Measurements from ENCODE around the gene RSPH6A.

Gene RSPH6A

GRCh38 chr19:45862271-45862563 lies 47.1 kb upstream of the RSPH6A start:
- ChIA-PET POLR2A (interaction anchor here (0.6 kb wide), 1 partner anchor 133 kb away, joined by 3 read pairs; the partner anchor contains the start of gene CCDC61), CTCF (interaction anchor here (4.9 kb wide), 1 partner anchor 20 kb away, joined by 67 read pairs; the partner anchor contains the start of gene IRF2BP1)
- no peak for DNase-seq (ENCODE audit: low read depth, low spot score)
- H3K4me3 ChIP-seq (ENCODE audit: low read depth, low read length) = peak overlapping the region; percentile 99
- no peak for TF ChIP-seq CTCF (IDR thresholded peaks at IDR 0.05; ENCODE audit: insufficient read depth, low read length, missing control alignments)

- ChIA-PET POLR2A (interaction anchor here (1.1 kb wide), 1 partner anchor 9 kb away, joined by 3 read pairs; no protein-coding TSS in a partner anchor), CTCF (interaction anchor here (1.3 to 4.9 kb wide), 5 partner anchors 8 to 44 kb away, joined by 3 to 67 read pairs (median 10); partner anchors contain the start of gene IRF2BP1)
- DNase-seq (ENCODE audit: low read depth, low spot score) = no peak
- H3K4me3 ChIP-seq (ENCODE audit: low read depth, low read length) = no peak overlapping the region
- TF ChIP-seq CTCF (IDR thresholded peaks at IDR 0.05; ENCODE audit: insufficient read depth, low read length, missing control alignments) = no peak
Measured at GRCh38 chr19:45860359-45861259, 45.5 kb upstream of the RSPH6A start.

GRCh38 chr19:45854167-45854778 lies 39.2 kb upstream of the RSPH6A start:
- TF ChIP-seq CTCF (IDR thresholded peaks at IDR 0.05; ENCODE audit: insufficient read depth, low read length, missing control alignments) = no peak
- CTCF ChIA-PET = interaction anchor here (0.7 to 9.4 kb wide), 2 partner anchors 22 to 36 kb away, joined by 3 to 52 read pairs; no protein-coding TSS in a partner anchor
- DNase-seq (ENCODE audit: low read depth, low spot score) = no peak
- H3K4me3 ChIP-seq (ENCODE audit: low read depth, low read length) = no peak overlapping the region
- POLR2A ChIA-PET = interaction anchor here (1.1 to 1.2 kb wide), 2 partner anchors 9 kb away, joined by 3 read pairs; partner anchors contain the start of gene SYMPK

GRCh38 chr19:45852983-45853382 lies 37.9 kb upstream of the RSPH6A start:
- ChIA-PET POLR2A (interaction anchor here (0.6 kb wide), 1 partner anchor 76 kb away, joined by 5 read pairs; no protein-coding TSS in a partner anchor), CTCF (interaction anchor here (0.7 to 9.4 kb wide), 3 partner anchors 8 to 34 kb away, joined by 3 to 52 read pairs (median 8); no protein-coding TSS in a partner anchor)
- TF ChIP-seq CTCF (IDR thresholded peaks at IDR 0.05; ENCODE audit: insufficient read depth, low read length, missing control alignments) = no peak
- H3K4me3 ChIP-seq (ENCODE audit: low read depth, low read length) = no peak overlapping the region
- DNase-seq (ENCODE audit: low read depth, low spot score) = no peak

- ChIA-PET CTCF (interaction anchor here (2.6 to 9.4 kb wide), 2 partner anchors 30 to 34 kb away, joined by 8 to 52 read pairs; no protein-coding TSS in a partner anchor), POLR2A (interaction anchor here (0.7 kb wide), 1 partner anchor 8 kb away, joined by 3 read pairs; no protein-coding TSS in a partner anchor)
- H3K4me3 ChIP-seq (ENCODE audit: low read depth, low read length) = no peak overlapping the region
- no peak for TF ChIP-seq CTCF (IDR thresholded peaks at IDR 0.05; ENCODE audit: insufficient read depth, low read length, missing control alignments)
- no peak for DNase-seq (ENCODE audit: low read depth, low spot score)
Measured at GRCh38 chr19:45852145-45852750, 37.1 kb upstream of the RSPH6A start.
